ENCODE data around the gene ASPM. TPM values are rescaled to one million over a fixed set of nuclear protein-coding genes. Genes with fewer than 3 reads are reported as not detected.
A peak's percentile ranks its signal among the peaks of the same experiment; 100 is the strongest.

ASPM gene
- total RNA-seq, 1 experiment from 2014 or later: 32.8 TPM

DNA sequence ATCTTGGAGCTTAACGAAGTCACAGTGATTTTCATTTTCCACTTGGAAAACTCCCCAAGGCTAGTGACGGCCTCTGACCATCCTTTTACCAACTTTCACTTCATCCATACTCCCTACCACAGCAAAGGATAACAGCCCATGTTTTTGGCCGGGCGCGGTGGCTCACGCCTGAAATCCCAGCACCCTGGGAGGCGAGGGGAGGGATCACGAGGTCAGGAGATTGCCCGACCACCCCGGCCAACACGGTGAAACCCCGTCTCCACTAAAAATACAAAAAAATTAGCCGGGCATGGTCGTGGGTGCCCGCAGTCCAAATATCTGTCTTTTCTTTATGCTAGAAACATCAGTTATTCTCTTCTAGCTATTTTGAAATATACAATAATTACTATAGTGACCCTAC is 7.3 kb downstream of the ASPM start:
- BruUV-seq (replicated peaks): no TSS peak
- H3K4me3 Mint-ChIP-seq (ENCODE audit: unreplicated experiment): no peak overlapping the region
- TF ChIP-seq, protein P1, sequence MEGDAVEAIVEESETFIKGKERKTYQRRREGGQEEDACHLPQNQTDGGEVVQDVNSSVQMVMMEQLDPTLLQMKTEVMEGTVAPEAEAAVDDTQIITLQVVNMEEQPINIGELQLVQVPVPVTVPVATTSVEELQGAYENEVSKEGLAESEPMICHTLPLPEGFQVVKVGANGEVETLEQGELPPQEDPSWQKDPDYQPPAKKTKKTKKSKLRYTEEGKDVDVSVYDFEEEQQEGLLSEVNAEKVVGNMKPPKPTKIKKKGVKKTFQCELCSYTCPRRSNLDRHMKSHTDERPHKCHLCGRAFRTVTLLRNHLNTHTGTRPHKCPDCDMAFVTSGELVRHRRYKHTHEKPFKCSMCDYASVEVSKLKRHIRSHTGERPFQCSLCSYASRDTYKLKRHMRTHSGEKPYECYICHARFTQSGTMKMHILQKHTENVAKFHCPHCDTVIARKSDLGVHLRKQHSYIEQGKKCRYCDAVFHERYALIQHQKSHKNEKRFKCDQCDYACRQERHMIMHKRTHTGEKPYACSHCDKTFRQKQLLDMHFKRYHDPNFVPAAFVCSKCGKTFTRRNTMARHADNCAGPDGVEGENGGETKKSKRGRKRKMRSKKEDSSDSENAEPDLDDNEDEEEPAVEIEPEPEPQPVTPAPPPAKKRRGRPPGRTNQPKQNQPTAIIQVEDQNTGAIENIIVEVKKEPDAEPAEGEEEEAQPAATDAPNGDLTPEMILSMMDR (IDR thresholded peaks at IDR 0.05; ENCODE audit: unreplicated experiment): no peak
- peak overlapping the region; percentile 77 for H3K27ac Mint-ChIP-seq (ENCODE audit: low read depth, unreplicated experiment)
- H3K36me3 Mint-ChIP-seq (ENCODE audit: insufficient read depth, unreplicated experiment): peaks cover 6% of the 10 kb centered on the region
- no peak for DNase-seq (ENCODE audit: unreplicated experiment)
- peaks cover 59% of the 10 kb centered on the region for H3K4me1 Mint-ChIP-seq (ENCODE audit: insufficient read depth, unreplicated experiment)
- no peaks in the 10 kb centered on the region for H3K9me3 Mint-ChIP-seq (ENCODE audit: unreplicated experiment)
- ChIA-PET CTCF (interaction anchor here (0.6 to 0.8 kb wide), 6 partner anchors 9 to 1038 kb away, joined by 3 to 4 read pairs (median 3); no protein-coding TSS in a partner anchor), POLR2A (interaction anchor here (0.7 kb wide), 1 partner anchor 59 kb away, joined by 3 read pairs; no protein-coding TSS in a partner anchor)
- no peaks in the 10 kb centered on the region for H3K27me3 Mint-ChIP-seq (ENCODE audit: insufficient read depth, unreplicated experiment)
- intact Hi-C loops (cut with micrococcal nuclease): no loop called here

DNA sequence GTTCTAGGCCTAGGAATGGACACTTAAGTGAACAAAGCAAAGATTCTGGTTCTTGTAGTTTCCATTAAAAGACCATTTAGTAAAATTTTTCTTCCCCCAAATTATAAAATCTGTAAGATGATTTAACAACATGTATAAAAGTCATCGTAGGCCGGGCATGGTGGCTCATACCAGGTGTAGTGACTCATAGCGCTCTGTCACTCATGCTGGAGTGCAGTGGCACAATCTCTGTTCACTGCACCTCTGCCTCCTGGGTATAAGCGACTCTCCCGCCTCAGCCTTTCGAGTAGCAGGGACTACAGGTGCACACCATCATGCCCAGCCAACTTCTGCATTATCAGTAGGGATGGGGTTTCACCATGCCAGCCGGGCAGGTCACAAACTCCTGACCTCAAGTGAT is 9.1 kb downstream of the ASPM start:
- BruUV-seq (replicated peaks): no TSS peak
- Mint-ChIP-seq H3K4me1 (ENCODE audit: insufficient read depth, unreplicated experiment) (peaks cover 53% of the 10 kb centered on the region), H3K27ac (ENCODE audit: low read depth, unreplicated experiment) (peak overlapping the region; percentile 63), H3K9me3 (ENCODE audit: unreplicated experiment) (no peaks in the 10 kb centered on the region), H3K36me3 (ENCODE audit: insufficient read depth, unreplicated experiment) (peaks cover 6% of the 10 kb centered on the region), H3K4me3 (ENCODE audit: unreplicated experiment) (no peak overlapping the region), H3K27me3 (ENCODE audit: insufficient read depth, unreplicated experiment) (no peaks in the 10 kb centered on the region)
- TF ChIP-seq, protein P1 (IDR thresholded peaks at IDR 0.05; ENCODE audit: unreplicated experiment): no peak
- intact Hi-C loops (cut with micrococcal nuclease): no loop called here
- ChIA-PET POLR2A (interaction anchor here (1.0 to 2.5 kb wide), 2 partner anchors 8 to 21 kb away, joined by 3 to 13 read pairs; no protein-coding TSS in a partner anchor), CTCF (no interaction called here)
- DNase-seq (ENCODE audit: unreplicated experiment): peak; percentile 60

DNA sequence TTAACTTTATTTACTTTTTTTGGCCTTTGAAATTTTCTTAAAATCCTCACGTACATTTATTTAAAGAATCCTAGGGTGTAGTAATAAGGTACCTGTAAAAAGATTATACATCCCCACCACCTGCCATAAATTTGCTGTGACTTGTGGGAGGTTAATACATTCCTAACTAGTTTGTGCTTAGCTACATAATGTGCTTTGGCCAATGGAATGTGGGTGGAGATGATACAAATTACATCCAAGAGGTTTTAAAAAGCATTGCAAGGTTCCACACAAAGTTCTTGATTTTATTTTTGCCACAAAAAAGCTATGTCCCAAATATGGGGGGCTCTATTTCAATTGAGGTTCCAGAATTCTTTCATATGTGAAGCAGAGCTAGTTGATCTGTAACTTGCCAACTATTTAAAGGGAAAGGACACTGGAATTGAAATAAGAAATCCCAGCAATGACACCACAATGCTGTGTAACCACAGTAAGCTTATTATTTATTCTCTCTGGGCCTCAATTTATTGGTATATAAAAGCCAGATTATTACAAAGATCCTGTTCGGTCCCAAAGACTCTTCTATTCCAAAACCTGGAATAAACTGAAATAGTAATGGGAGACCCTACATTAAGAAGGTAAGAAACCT is 15.7 kb downstream of the ASPM start:
- H3K4me1 Mint-ChIP-seq (ENCODE audit: insufficient read depth, unreplicated experiment): peaks cover 39% of the 10 kb centered on the region
- intact Hi-C loops (cut with micrococcal nuclease): no loop called here
- H3K4me3 Mint-ChIP-seq (ENCODE audit: unreplicated experiment): peak overlapping the region; percentile 54
- TSS peak; percentile 65 for BruUV-seq (replicated peaks)
- no peak for DNase-seq (ENCODE audit: unreplicated experiment)
- TF ChIP-seq, protein P1 (IDR thresholded peaks at IDR 0.05; ENCODE audit: unreplicated experiment): no peak
- H3K9me3 Mint-ChIP-seq (ENCODE audit: unreplicated experiment): no peaks in the 10 kb centered on the region
- ChIA-PET CTCF (interaction anchor here (0.6 to 2.0 kb wide), 8 partner anchors 8 to 179 kb away, joined by 3 to 9 read pairs (median 4); no protein-coding TSS in a partner anchor), POLR2A (interaction anchor here (0.7 to 6.5 kb wide), 5 partner anchors 12 to 205 kb away, joined by 3 to 73 read pairs (median 4); no protein-coding TSS in a partner anchor)
- peaks cover 13% of the 10 kb centered on the region for H3K36me3 Mint-ChIP-seq (ENCODE audit: insufficient read depth, unreplicated experiment)
- H3K27ac Mint-ChIP-seq (ENCODE audit: low read depth, unreplicated experiment): peak overlapping the region; percentile 84
- no peaks in the 10 kb centered on the region for H3K27me3 Mint-ChIP-seq (ENCODE audit: insufficient read depth, unreplicated experiment)

DNA sequence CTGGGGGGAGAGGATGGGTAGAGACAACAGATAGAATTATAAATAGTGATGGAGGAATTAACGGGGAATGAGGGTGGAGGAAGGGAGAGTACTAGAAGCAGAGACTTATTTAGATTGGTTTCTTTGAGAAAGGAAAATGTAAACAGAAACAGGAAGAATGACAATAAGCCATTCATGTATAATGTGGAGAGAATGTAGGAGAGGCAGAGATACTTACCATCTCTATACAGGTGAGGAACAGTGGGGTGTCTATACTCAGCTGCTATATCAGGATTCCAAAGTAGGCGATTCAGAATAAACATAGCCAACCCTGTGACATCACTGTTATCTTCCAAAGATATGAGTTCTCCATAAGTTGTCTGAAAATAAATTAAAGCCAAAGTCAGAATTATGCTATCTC is 16.8 kb downstream of the ASPM start:
- TF ChIP-seq, protein P1 (IDR thresholded peaks at IDR 0.05; ENCODE audit: unreplicated experiment): no peak
- no peaks in the 10 kb centered on the region for H3K27me3 Mint-ChIP-seq (ENCODE audit: insufficient read depth, unreplicated experiment)
- no peak overlapping the region for H3K4me3 Mint-ChIP-seq (ENCODE audit: unreplicated experiment)
- H3K9me3 Mint-ChIP-seq (ENCODE audit: unreplicated experiment): no peaks in the 10 kb centered on the region
- H3K4me1 Mint-ChIP-seq (ENCODE audit: insufficient read depth, unreplicated experiment): peaks cover 36% of the 10 kb centered on the region
- no TSS peak for BruUV-seq (replicated peaks)
- intact Hi-C loops (cut with micrococcal nuclease): no loop called here
- ChIA-PET POLR2A (interaction anchor here (6.5 kb wide), 1 partner anchor 13 kb away, joined by 73 read pairs; no protein-coding TSS in a partner anchor), CTCF (interaction anchor here (0.5 to 1.6 kb wide), 4 partner anchors 9 to 564 kb away, joined by 4 read pairs; no protein-coding TSS in a partner anchor)
- no peak for DNase-seq (ENCODE audit: unreplicated experiment)
- peak overlapping the region; percentile 55 for H3K27ac Mint-ChIP-seq (ENCODE audit: low read depth, unreplicated experiment)
- peaks cover 13% of the 10 kb centered on the region for H3K36me3 Mint-ChIP-seq (ENCODE audit: insufficient read depth, unreplicated experiment)

Data from MCF 10A (cell line).